Fibroblast of skin of right biceps (primary cell): ENCODE measurements around the gene SPSB1.
"Not testable (repeated sequence)": the region's sequence is repeated elsewhere in the genome, so short reads cannot be mapped to it uniquely, and the experiment has no call there.

ENCODE experiments used
- DNase-seq: peaks from one replicate; pipeline ENCODE4 v3.0.0-alpha.2; 2013

Gene SPSB1

GRCh38 chr1:9369964-9370788 is 77.5 kb downstream of the SPSB1 start:
- no peak for DNase-seq

GRCh38 chr1:9371391-9371935 is 78.8 kb downstream of the SPSB1 start:
- DNase-seq = peak; percentile 91

- no peak for DNase-seq
These were observed 79.3 kb downstream of the SPSB1 start for GRCh38 chr1:9371951-9372350.

GRCh38 chr1:9373619-9374018 is 80.9 kb downstream of the SPSB1 start:
- no peak for DNase-seq

- DNase-seq = peak; percentile 39
These were observed 82.2 kb downstream of the SPSB1 start for GRCh38 chr1:9374748-9375341.

- DNase-seq = peak; percentile 31
These were observed 83.2 kb downstream of the SPSB1 start for GRCh38 chr1:9375912-9376311.

- DNase-seq = no peak
These were observed 83.7 kb downstream of the SPSB1 start for GRCh38 chr1:9376430-9376829.

GRCh38 chr1:9376886-9377333 is 84.2 kb downstream of the SPSB1 start:
- peak; percentile 65 for DNase-seq

GRCh38 chr1:9378801-9379200 is 86.1 kb downstream of the SPSB1 start:
- DNase-seq = no peak

GRCh38 chr1:9380711-9381110 is 88.0 kb downstream of the SPSB1 start:
- no peak for DNase-seq

- no peak for DNase-seq
These were observed 90.2 kb downstream of the SPSB1 start for GRCh38 chr1:9382643-9383491.

- DNase-seq = no peak
These were observed 91.4 kb downstream of the SPSB1 start for GRCh38 chr1:9384128-9384527.

GRCh38 chr1:9384751-9385245 is 92.1 kb downstream of the SPSB1 start:
- no peak for DNase-seq

- DNase-seq = not testable (repeated sequence)
These were observed 92.7 kb downstream of the SPSB1 start for GRCh38 chr1:9385392-9385791.

- DNase-seq = no peak
These were observed 93.3 kb downstream of the SPSB1 start for GRCh38 chr1:9385801-9386573.

GRCh38 chr1:9388335-9389180 is 95.9 kb downstream of the SPSB1 start:
- peak; percentile 37 for DNase-seq

- no peak for DNase-seq
These were observed 97.3 kb downstream of the SPSB1 start for GRCh38 chr1:9389968-9390367.

- DNase-seq = no peak
These were observed 98.9 kb downstream of the SPSB1 start for GRCh38 chr1:9391620-9392019.

GRCh38 chr1:9394010-9394409 is 101.3 kb downstream of the SPSB1 start:
- no peak for DNase-seq

GRCh38 chr1:9395018-9395417 is 102.3 kb downstream of the SPSB1 start:
- DNase-seq = no peak

GRCh38 chr1:9397047-9397446 is 104.4 kb downstream of the SPSB1 start:
- DNase-seq = no peak
